Kidney epithelial cell (primary cell): ENCODE measurements around the gene ST6GAL2. TPM values are rescaled to one million over a fixed set of nuclear protein-coding genes. Genes with fewer than 3 reads are reported as not detected.

Experiments used
- DNase-seq: peaks from one replicate; pipeline ENCODE4 v3.0.0-alpha.2; 2010; ENCODE audit warnings: low read depth
- H3K27me3 ChIP-seq: 2 replicates; pipeline ENCODE4 v1.6.0; 2011; ENCODE audit warnings: low read length; ENCODE audit not compliant: control insufficient read depth, insufficient read depth
- H3K36me3 ChIP-seq: 2 replicates; pipeline ENCODE4 v1.5.1; 2011; ENCODE audit warnings: low read length; ENCODE audit not compliant: control insufficient read depth, insufficient read depth
- H3K4me3 ChIP-seq: 2 replicates; pipeline ENCODE4 v1.5.1; 2011; ENCODE audit warnings: low read depth, mild to moderate bottlenecking, control low read depth, low read length
- total RNA-seq: library from RNA; depleted of rRNA; stranded (reverse); fragments of >200 nt; gene quantifications from 2 replicates; pipeline ENCODE4 v1.2.3, GENCODE V29; 2015
- TF ChIP-seq, protein P1 (sequence below): IDR thresholded peaks from 2 replicates; pipeline ENCODE4 v1.5.1; 2011; ENCODE audit warnings: mild to moderate bottlenecking, moderate library complexity, low read length, control low read depth, inconsistent platforms; ENCODE audit not compliant: insufficient read depth, poor library complexity, severe bottlenecking

ST6GAL2 gene
- total RNA-seq, 1 donor from 2014 or later, result 4.5 TPM

DNA sequence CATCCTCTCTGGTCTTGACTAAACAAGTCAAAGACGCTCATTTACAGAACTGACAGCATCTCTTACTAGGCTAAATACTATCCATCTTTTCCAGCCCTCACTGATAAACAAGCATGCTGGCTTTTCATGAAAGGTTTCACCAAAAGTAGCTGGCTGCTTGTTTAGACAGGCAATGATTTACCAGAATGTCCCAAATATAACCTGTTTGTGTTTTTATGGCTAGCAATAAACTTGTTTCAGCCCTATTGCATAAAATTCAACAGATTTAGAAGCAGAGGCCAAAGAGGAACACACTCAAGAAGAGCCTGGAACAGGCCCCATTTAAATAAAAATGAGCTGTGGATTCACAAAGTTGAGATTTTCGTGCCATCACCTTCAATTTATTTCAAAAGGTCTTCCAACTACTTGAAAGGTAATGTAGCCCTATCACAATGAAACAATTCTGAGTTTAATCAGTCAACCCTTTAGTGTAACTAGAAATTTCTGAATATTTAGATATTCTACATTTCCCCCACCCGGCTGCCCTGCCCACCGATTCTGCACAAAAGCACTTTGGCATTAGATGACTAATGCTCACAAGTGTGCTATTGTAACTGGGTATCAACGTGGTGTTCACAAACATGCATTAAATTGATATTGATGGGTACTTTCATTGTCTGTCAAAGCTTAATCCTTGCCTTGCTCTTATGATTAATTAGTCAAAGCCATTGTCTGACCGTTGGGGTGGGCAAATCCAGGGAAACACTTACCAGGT is 54.0 kb downstream of the ST6GAL2 start:
- Histone ChIP-seq H3K4me3 (no peak overlapping the region), H3K36me3 (no peaks in the 10 kb centered on the region), H3K27me3 (peaks cover 2% of the 10 kb centered on the region)
- DNase-seq, result no peak
- TF ChIP-seq, protein P1, sequence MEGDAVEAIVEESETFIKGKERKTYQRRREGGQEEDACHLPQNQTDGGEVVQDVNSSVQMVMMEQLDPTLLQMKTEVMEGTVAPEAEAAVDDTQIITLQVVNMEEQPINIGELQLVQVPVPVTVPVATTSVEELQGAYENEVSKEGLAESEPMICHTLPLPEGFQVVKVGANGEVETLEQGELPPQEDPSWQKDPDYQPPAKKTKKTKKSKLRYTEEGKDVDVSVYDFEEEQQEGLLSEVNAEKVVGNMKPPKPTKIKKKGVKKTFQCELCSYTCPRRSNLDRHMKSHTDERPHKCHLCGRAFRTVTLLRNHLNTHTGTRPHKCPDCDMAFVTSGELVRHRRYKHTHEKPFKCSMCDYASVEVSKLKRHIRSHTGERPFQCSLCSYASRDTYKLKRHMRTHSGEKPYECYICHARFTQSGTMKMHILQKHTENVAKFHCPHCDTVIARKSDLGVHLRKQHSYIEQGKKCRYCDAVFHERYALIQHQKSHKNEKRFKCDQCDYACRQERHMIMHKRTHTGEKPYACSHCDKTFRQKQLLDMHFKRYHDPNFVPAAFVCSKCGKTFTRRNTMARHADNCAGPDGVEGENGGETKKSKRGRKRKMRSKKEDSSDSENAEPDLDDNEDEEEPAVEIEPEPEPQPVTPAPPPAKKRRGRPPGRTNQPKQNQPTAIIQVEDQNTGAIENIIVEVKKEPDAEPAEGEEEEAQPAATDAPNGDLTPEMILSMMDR, result no peak

DNA sequence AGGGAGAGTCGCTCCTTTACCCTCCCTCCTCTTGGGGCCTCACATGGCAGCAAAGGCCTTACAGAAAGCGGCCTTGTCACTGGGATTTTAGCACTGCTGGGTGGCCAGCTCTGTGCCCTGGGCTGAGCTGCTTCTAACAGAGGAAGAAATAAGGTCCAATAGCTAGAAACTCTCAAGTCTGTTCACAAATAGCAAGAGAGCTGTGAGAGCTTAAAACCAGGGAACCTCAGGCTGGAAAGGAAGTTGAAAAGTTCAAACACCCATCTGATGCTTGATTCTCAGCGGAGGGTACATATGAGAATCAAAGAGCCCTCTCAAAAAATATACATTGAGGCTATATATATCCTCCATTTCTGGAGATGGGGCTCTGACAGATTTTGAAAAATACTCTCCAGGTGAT is 54.7 kb downstream of the ST6GAL2 start:
- TF ChIP-seq, protein P1, result no peak
- Histone ChIP-seq H3K36me3 (no peaks in the 10 kb centered on the region), H3K27me3 (peaks cover 2% of the 10 kb centered on the region), H3K4me3 (no peak overlapping the region)
- no peak for DNase-seq

DNA sequence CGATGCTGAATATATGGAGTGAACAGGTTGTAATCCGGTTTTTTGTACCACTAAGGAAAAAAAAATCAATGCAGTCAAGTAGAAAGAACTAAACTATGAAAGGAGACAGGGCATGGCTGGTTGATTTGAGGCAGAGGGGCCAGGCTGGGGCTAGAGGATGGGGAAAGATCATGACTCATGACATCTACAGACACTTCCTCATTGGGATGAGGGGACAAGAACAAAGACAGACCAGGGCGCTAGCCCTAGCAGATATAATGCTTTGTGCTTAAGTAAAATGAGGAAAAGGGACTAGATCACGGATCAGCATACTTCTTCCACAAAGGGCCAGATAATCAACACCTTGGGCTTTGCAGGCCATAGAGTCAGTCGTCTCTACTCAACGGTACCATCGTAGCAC is 55.8 kb downstream of the ST6GAL2 start:
- Histone ChIP-seq H3K4me3 (no peak overlapping the region), H3K36me3 (no peaks in the 10 kb centered on the region), H3K27me3 (peaks cover 2% of the 10 kb centered on the region)
- DNase-seq, result no peak
- TF ChIP-seq, protein P1, result no peak

DNA sequence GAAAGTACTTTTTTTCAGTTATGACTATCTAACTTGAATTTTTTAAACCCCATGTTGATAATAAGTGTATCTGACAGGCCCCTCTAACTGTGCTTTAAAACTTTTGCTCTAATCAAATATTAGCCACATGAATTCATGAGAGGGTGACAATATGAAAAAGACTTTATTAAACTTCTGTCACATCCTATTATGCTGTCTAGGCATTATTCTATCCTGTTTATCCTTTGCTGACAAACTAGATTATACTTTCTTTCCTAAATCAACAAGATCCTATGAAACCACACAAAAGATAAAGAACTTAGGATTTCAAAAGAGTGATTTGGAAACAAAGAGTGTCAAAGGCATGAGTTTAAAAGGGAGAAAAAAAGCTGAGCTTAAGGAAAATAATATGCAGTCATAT is 57.8 kb downstream of the ST6GAL2 start:
- no peaks in the 10 kb centered on the region for H3K27me3 ChIP-seq
- TF ChIP-seq, protein P1, result no peak
- H3K4me3 ChIP-seq, result no peak overlapping the region
- no peak for DNase-seq
- H3K36me3 ChIP-seq, result no peaks in the 10 kb centered on the region

DNA sequence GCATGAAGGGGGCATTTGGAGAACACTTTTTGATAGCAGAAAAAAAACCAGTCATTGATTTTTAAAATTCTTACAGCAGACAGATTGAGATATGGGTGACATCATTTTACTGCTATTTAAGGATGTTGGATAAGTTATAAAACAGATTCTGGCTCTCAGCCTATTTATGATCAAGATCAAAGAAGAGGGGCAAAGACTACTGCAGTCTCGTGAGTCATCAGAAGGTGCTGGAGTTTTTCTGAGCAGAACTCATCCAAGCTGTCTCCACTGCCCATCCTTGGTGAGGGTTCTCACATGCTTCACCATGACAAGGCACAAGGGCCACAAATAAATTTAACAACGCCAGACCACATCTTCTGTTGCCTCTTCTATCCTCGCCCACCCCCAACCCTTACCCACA is 58.8 kb downstream of the ST6GAL2 start:
- Histone ChIP-seq H3K36me3 (no peaks in the 10 kb centered on the region), H3K4me3 (no peak overlapping the region), H3K27me3 (no peaks in the 10 kb centered on the region)
- DNase-seq, result no peak
- TF ChIP-seq, protein P1, result no peak

DNA sequence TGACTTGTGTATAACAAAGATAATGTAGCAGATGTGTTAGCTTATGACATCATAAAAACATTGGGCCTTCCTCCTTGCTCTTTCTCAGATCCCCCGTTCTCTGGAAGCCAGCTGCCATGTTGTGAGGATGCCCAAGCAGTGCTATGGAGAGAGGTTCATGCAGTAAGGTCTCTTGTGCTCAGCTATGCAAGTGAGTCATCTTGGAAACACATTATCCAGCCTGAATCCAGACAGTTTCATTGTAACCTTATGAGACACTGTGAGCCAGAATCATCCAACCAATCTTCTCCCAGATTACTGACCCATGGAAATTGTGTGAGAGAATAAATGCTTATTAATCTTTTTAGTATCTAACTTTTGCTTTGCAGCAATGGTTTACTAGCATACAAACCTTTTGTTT is 60.8 kb downstream of the ST6GAL2 start:
- TF ChIP-seq, protein P1, result no peak
- Histone ChIP-seq H3K27me3 (no peaks in the 10 kb centered on the region), H3K36me3 (no peaks in the 10 kb centered on the region), H3K4me3 (no peak overlapping the region)
- peak; percentile 16 for DNase-seq
